NK-92 (cell line): ENCODE results near the gene SMARCAD1.

Experiments
- DNase-seq: peaks from one replicate; lab custom pipeline; 2025; ENCODE audit not compliant: unreplicated experiment; lab: John Stamatoyannopoulos, UW

Gene SMARCAD1

GRCh38 chr4:94228493-94229216 is 21.0 kb downstream of the SMARCAD1 start:
- DNase-seq, result no peak

DNA sequence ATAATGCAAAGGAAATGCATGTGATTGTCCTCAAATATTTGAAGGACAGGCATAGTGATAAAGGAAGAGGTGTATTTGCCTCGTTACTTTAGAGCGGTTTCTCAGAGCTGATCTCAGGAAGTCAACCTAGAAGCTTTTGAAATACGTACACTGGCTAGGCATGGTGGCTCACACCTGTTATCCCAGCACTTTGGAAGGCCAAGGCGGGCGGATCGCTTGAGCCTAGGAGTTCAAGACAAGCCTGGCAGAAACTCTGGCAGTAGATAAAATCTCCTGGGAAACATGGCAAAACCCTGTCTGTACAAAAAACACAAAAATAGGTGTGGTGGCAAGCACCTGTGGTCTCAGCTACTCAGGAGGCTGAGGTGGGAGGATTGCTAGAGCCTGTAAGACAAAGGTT is 24.9 kb downstream of the SMARCAD1 start:
- DNase-seq, result no peak

DNA sequence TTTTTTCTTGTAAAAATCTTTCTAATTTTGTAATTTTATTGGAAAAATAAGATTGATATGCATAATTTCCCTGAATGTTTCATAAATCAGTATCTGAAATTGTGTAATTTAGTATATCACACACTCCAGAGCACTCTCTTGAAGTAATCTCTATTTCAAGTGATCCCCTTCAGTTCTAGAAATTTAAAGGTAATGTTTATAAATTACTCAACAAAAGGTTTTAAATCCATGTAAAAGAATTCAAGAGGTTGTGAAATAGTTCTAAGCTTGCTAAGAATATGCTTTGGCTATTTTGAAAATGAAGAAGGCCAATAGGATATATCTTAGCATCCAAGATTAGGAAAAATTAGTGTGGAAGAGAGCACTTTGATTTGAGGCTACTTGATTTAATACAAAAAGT is 28.2 kb downstream of the SMARCAD1 start:
- no peak for DNase-seq

GRCh38 chr4:94237271-94237670 is 29.6 kb downstream of the SMARCAD1 start:
- no peak for DNase-seq

DNA sequence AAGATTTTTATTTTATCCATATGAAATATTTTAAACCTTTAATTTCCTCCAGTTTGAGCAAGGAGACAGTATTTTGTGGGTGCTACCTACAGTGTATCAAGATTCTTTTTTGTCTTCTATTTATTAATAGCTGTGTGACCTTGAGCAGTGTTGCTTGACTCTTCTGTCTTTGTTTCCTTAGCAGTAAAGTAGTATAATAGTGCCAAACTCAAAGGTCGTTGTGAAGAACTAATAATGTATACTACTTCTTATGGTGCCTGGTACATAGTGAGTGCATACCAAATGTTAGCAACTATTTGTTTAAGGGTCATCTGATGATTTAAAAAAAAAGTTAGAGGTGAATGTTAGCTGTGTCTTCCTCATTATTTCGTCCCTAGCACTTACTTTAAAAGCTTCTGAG is 30.5 kb downstream of the SMARCAD1 start:
- no peak for DNase-seq

DNA sequence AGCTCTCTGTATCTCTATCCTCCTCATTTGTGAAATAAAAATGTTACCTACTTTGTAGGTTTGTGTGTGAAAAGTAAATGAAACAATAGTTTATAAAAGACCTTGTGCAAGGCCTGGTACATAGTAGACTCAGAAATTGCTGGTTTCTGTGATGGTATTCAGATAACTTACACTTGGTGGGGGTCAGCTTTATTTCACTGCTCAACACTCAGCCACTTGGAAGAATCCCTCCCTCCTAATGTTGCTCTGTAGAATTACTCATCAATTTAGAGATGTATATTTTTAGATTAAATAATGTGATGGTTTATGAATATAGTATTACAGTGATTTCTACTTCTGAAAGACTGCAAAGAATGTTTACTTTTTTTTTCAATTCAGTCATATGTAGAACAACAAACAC is 32.7 kb downstream of the SMARCAD1 start:
- DNase-seq, result no peak

DNA sequence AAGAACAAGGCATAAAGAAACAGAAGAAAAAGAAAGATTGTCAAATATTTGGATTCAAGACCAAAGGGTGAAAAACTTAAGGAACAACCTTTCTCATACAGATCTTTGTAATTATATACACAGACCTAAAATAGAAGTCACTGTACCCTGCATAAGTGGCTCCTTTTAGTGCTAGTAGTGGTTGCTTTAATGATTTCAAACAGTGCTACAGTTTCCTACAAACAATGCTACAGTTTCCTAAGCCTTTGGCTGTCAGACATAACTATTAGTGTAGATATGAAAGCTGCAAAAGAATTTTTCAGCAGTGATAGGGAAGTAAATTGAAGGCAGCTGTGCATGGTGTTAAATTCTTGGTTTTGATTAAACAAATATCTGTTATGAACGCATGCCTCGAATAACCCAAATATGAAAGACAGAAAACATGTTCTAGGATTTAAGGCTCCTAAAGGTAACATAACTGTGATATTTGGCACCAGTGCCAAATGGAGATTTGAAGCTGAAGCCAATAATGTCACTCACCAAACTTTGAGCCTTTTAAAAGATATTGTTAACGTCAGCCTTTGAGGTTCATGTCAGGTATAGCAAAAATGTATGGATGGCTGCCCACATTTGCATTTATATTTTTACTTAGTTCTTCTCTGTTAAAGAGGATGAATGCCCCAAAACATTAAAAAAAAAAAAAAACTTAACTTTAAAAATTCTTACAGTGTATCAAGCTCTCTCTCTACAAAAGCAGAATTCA is 36.6 kb downstream of the SMARCAD1 start:
- no peak for DNase-seq

- DNase-seq, result no peak
Observed at GRCh38 chr4:94244829-94245185, 37.1 kb downstream of the SMARCAD1 start.

GRCh38 chr4:94251094-94251493 is 43.4 kb downstream of the SMARCAD1 start:
- DNase-seq, result no peak

DNA sequence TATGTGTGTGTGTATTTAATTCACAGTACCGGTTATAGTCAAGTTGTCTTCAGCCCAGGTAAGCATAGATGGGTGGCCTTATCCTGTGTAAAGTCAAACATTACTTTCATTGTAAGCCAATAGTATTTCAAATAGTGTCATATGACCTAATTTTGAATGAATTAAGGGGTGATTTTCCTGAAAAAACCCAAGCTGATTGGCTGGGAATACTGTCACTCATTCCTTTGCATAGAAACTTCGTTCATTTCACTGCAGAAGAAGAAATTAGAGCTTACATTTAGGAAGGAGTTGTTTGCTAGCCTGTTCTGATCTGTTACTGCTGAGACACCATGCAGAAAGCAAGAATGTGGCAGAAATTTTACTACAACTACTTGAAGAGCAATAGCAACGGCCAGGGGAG is 45.4 kb downstream of the SMARCAD1 start:
- DNase-seq, result no peak

DNA sequence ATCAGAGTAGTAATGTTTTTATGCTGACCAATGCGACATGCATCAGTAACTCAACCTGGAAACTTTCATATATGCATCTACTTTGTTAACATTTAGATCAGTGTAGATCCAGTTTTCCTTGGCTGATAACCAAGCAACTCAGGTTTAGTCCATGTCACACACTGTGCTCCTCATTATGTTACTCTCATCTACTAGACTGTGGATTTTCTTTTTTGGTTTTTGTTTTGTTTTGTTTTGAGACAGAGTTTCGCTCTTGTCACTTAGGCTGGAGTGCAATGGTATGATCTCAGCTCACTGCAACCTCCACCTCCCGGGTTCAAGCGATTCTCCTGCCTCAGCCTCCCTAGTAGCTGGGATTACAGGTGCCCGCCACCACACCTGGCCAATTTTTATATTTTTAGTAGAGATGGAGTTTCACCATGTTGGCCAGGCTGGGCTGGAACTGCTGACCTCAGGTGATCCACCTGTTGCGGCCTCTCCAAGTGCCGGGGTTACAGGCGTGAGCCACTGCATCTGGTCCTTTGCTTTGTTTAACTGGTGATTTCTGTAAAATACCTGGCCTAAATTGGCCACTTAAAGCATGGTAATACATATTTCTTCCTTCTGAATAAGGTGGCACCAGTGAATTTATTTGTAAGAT is 48.6 kb downstream of the SMARCAD1 start:
- DNase-seq, result no peak

- no peak for DNase-seq
Observed at GRCh38 chr4:94256828-94257227, 49.2 kb downstream of the SMARCAD1 start.

GRCh38 chr4:94262163-94263016 is 54.7 kb downstream of the SMARCAD1 start:
- no peak for DNase-seq

GRCh38 chr4:94267037-94267436 is 59.4 kb downstream of the SMARCAD1 start:
- DNase-seq, result no peak

GRCh38 chr4:94271248-94271647 is 63.6 kb downstream of the SMARCAD1 start:
- DNase-seq, result no peak

DNA sequence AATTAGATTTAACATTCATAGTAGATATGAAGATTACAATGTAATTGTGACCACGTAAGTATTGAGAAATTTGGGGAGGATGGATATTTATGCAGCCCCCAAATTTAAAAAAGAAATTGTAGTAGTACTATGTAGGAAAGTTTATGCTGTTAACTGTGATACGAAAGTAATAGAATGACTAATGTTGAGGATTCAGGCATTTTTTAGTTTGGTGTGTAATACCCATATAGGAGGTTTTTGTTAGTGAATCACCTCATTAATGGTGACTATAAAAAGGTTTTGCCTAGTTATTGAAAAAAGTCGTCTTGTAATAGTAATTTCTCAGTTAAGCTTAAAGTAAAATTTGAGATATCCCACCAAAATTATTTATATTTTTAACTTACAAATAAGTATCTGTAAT is 67.2 kb downstream of the SMARCAD1 start:
- no peak for DNase-seq

DNA sequence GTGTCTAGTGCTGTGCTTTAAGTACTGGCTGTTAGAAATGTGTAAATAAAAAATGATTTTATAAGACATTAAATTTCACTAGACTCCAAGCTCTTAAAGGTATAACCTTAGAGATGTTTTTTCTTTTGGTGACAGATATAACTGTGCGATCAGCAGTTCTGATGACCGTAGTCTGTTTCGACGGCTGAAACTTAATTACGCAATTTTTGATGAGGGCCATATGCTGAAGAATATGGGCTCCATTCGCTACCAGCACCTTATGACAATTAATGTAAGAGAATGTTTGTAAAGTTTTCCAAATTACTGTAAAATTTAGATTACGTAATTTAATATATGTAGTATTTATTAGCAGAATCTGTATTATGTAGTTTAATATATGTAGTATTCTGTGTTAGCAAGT is 68.5 kb downstream of the SMARCAD1 start:
- no peak for DNase-seq

GRCh38 chr4:94277534-94277933 is 69.9 kb downstream of the SMARCAD1 start:
- no peak for DNase-seq

DNA sequence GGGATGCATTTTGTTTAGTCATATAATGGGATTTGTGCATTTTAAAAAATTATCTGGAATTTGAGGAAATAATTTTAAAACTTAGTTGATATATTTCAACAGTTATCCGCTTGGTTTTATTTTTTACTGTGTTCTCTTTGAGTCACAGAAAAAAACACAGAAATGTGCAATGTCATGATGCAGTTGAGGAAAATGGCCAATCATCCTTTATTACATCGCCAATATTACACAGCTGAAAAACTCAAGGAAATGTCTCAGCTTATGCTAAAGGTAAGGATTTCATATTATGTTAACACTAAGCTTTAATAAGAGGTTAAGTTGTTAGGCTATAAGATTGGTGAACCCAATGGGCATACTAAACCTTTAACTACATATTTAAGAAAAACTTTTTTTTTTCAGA is 71.1 kb downstream of the SMARCAD1 start:
- no peak for DNase-seq

- no peak for DNase-seq
Observed at GRCh38 chr4:94284889-94285288, 77.2 kb downstream of the SMARCAD1 start.

DNA sequence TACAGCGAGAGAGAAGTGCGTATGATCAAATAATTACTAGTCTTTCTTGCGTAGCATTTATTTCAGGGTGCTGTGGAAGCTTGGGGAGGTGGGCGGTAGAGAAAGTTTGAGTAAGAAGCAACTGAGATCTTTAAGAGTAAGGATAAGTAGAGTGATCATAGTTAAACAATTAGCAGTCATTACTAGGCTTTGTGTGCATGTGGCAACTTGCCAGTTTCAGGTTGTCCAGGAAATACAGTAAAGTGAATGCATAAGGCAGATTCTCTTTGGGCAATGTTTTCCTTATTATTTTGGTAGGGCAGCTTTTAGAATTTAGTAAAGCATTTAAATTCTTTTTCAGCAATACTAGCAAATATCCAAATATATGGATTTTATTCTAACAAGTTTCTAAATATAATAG is 78.0 kb downstream of the SMARCAD1 start:
- DNase-seq, result no peak
